ENCODE data around the gene LMTK3.

DNA sequence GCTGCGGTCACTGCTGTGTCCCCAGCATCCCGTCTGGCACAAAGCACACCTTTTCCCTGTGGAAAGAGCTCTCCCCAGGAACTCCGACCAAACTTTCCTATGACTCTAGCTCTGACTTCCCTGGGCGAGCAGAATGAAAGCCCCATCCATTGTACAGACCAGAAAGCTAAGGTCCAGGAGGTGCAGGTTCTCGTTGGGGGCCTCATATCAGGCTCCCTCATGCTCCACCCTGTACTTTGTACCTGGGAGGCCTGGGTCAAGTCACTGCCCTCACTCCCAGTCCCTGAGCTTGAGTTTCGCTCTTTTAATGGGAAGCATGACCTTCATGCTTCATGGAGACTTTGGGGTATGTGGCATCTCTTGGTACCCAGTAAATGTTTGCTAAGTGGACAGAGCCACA, 24.1 kb downstream of the LMTK3 start:
- TF ChIP-seq POLR2A (IDR thresholded peaks at IDR 0.05): no peak
- TF ChIP-seq, protein P1, sequence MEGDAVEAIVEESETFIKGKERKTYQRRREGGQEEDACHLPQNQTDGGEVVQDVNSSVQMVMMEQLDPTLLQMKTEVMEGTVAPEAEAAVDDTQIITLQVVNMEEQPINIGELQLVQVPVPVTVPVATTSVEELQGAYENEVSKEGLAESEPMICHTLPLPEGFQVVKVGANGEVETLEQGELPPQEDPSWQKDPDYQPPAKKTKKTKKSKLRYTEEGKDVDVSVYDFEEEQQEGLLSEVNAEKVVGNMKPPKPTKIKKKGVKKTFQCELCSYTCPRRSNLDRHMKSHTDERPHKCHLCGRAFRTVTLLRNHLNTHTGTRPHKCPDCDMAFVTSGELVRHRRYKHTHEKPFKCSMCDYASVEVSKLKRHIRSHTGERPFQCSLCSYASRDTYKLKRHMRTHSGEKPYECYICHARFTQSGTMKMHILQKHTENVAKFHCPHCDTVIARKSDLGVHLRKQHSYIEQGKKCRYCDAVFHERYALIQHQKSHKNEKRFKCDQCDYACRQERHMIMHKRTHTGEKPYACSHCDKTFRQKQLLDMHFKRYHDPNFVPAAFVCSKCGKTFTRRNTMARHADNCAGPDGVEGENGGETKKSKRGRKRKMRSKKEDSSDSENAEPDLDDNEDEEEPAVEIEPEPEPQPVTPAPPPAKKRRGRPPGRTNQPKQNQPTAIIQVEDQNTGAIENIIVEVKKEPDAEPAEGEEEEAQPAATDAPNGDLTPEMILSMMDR (IDR thresholded peaks at IDR 0.05): no peak

Data from tibial nerve (tissue), 3 donors.